ENCODE measurements around the gene JADE2. TPM values are rescaled to one million over a fixed set of nuclear protein-coding genes. Genes with fewer than 3 reads are reported as not detected.
"Not testable (repeated sequence)": the region's sequence is repeated elsewhere in the genome, so short reads cannot be mapped to it uniquely, and the experiment has no call there.

The JADE2 gene
- polyA plus RNA-seq, 4 donors, result 9.9 to 13.1 (median 11.8) TPM

GRCh38 chr5:134581241-134581981 is 55.9 kb downstream of the JADE2 start:
- no peak for DNase-seq (ENCODE audit: low read depth in 4 of 4, low spot score in 3 of 4)

DNA sequence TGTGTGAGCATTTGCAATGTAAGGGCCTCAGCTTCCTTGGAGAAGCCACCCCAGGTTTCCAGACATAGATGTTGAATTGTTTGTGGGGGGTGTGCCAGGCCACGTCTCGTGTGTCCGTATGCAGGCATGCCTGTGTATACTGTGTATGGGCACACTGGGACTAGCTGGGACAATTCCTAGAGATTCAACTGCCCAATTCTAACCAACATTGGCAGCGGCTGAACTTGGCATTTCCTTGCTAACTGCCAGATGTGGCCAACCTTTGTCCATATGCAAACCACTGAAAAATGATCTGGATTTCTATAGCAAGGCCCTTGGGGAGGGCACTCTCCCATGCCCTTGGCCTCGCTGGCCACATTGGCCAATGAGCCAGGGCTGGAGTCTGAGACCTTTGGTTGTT is 56.8 kb downstream of the JADE2 start:
- DNase-seq (ENCODE audit: low read depth in 4 of 4, low spot score in 3 of 4), result no peak

GRCh38 chr5:134582941-134583340 is 57.5 kb downstream of the JADE2 start:
- no peak for DNase-seq (ENCODE audit: low read depth in 4 of 4, low spot score in 3 of 4)

DNA sequence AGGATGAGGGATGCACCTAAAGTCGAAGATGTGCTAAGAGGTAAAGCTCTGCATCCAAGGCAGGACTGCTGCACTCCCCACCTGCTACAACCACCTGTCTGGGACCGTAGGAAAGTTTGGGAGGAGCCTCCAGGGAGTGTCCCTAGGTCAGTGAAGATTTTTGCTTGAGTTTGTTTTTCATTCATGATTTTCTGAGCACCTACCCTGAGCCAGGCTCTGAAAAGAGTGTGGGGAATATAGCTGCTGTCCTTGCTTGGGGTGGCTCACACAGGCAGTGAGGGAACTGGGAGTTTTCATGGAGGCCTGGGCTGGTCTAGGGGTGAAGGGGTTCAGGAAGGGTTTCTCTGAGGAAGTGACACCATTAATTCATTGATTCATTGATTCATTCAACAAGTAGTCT is 58.3 kb downstream of the JADE2 start:
- DNase-seq (ENCODE audit: low read depth in 4 of 4, low spot score in 3 of 4), result no peak

GRCh38 chr5:134584662-134585061 is 59.2 kb downstream of the JADE2 start:
- no peak for DNase-seq (ENCODE audit: low read depth in 4 of 4, low spot score in 3 of 4)

DNA sequence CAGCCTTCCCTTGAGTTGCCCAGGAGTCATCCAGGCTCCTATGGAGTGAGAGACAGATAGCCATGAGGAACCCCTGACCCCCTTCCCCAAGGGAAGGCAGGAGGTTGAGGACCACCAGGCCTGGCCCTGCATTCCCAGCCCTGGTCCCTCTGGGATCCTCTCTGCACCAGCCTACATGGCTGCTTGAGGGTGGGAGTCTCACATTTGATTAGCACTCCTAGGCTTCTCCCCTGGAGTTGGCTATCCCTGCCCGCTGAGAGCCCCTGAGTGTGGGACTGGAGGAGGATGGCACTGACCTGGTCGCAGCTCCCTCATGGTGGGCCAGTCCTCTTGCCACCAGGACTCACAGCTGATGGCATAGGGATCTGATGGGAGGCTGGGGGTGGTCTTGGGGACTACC is 60.5 kb downstream of the JADE2 start:
- DNase-seq (ENCODE audit: low read depth in 4 of 4, low spot score in 3 of 4), result no peak

DNA sequence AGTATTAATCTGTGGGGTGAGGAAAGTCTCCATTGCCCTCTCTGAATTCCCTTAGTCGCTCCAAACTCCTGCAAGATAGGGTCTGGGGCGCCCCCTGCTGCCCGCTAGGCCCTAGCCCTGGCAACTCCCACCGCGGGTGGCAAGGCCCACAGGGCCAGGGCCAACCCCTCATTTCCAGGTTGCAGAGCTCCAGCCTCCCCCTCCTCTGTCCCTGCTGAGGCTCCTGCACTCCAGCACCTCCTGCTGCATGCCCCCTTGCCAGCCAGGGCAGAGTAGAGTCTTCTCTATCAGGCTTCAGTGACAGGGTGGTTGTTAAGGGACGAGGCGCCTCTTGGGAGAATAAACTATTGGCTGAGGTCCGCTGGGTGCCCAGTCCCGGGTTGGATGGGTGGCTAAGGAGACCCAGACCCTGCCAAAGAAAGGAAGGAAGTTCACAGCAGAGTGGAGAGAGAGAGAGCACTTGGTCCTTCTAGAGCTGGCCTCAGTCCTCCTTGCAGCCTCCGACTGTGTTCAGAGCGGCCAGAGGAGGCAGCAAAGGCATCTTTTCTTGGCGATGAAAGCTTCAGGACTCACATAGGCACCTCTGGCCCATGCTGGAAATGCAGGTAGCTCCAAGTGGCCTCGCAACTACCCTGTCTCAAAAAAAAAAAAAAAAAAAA is 61.5 kb downstream of the JADE2 start:
- DNase-seq (ENCODE audit: low read depth in 4 of 4, low spot score in 3 of 4), result peak in 1 of 4 donors; percentile 28

DNA sequence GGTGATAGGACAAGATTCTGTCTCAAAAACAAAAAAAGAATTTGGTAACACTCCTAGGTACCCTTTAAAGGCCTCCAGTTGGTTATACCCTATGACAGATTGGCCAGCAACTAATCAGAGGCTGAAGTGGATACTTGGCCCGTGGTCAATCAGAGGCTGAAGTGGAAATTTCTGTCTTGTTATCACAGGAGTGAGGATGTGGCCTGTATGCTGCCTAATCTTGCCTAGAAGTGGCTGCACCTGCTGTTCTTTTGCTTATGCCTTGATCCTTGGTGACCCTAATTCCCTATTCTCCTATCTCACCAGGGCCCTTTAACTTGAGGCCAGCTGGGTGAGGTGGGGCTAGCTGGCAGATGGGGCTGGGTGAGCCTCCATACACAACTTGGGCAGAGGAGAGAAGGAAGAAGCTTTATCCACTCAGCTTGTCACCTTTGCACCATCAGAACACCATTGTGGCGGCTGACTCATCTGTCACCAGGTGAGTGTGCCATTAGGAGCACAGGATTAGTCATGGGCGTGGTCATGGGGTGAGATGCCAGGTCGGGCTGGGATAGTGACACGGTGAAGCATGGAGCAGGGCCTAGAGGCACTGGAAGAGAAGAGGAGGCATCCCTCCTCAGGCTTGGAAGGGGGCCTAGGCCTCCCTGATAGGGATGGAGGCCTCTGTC is 65.7 kb downstream of the JADE2 start:
- DNase-seq (ENCODE audit: low read depth in 4 of 4, low spot score in 3 of 4), result no peak

GRCh38 chr5:134592141-134592746 is 66.8 kb downstream of the JADE2 start:
- no peak for DNase-seq (ENCODE audit: low read depth in 4 of 4, low spot score in 3 of 4)

- no peak for DNase-seq (ENCODE audit: low read depth in 4 of 4, low spot score in 3 of 4)
Observed at GRCh38 chr5:134594336-134594735, 68.9 kb downstream of the JADE2 start.

- no peak for DNase-seq (ENCODE audit: low read depth in 4 of 4, low spot score in 3 of 4)
Observed at GRCh38 chr5:134594797-134595457, 69.5 kb downstream of the JADE2 start.

DNA sequence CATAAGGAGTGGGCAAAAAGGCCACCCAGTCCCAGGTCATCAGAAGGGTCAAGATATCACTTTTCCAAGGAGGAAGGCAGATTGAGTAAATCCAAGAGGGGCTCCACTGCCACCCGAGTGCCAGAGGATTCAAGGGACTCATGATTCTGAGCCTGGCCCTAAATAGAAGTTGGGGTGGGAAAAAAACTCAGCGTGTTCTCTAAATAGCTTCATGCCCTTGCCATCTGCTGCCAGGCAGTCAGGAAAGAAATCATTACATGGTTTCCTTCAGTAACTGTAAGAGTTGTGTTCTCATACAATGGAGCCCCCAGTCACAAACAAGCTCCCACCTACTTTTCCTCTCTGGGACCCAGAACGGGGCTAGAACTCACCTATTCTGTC is 70.0 kb downstream of the JADE2 start:
- DNase-seq (ENCODE audit: low read depth in 4 of 4, low spot score in 3 of 4), result no peak

GRCh38 chr5:134599820-134600219 is 74.3 kb downstream of the JADE2 start:
- DNase-seq (ENCODE audit: low read depth in 4 of 4, low spot score in 3 of 4), result not testable (repeated sequence)

DNA sequence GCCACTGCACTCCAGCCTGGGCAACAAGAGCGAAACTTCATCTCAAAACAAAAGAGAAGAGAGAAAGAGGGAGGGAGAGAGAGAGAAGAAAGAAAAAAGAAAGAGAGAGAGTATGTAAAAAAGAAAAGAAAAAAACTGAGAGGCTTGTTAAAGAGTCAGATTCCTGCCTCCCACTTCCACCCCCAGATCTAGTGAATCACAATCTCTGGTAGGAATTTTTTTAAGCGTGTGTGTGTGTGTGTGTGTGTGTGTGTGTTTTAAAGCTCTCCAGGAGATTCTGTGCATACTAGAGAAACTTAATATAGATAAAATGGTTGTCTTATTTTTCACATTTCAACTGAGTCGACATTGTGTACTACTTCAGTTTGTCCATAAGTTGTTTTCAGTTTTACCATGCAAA is 75.1 kb downstream of the JADE2 start:
- DNase-seq (ENCODE audit: low read depth in 4 of 4, low spot score in 3 of 4), result no peak

DNA sequence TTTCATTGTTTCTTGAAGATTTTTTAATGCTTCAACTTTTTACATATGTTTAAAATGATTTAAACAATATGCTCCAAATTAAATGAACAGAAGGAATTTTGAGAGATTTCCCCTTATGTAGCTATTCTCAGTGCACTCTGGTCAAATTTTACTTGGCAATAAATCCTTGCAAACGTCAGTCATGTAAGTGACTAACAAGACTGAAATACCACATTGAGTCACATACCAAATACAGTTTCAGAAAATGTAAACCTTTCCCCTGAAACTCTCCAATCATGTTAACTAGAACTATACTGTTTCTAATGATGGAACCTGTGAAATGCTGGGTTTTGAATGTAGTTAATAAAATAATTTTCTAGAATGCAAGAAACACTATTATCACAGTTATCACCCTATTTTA is 77.6 kb downstream of the JADE2 start:
- DNase-seq (ENCODE audit: low read depth in 4 of 4, low spot score in 3 of 4), result no peak

- DNase-seq (ENCODE audit: low read depth in 4 of 4, low spot score in 3 of 4), result no peak
Observed at GRCh38 chr5:134604908-134605307, 79.4 kb downstream of the JADE2 start.

DNA sequence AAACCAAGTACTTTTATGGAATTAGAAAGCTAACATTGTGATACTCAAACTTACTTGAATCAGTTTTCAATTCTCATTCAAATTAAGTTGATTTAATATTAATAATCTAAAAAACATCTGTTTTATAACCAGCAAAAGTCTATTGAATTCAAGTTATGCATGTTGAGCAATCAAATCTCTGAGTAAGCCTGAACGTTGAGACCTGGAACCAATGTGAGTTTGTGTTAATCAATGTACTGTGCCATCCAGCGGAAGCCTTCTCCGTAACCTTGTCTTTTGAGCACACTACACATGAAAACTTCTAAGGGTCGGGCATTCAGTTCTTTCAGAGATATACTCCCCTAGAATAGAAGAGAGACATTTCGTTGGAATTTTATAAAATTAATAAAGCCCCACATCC is 81.3 kb downstream of the JADE2 start:
- DNase-seq (ENCODE audit: low read depth in 4 of 4, low spot score in 3 of 4), result no peak

GRCh38 chr5:134608555-134608954 is 83.1 kb downstream of the JADE2 start:
- DNase-seq (ENCODE audit: low read depth in 4 of 4, low spot score in 3 of 4), result no peak

GRCh38 chr5:134609232-134609851 is 83.9 kb downstream of the JADE2 start:
- no peak for DNase-seq (ENCODE audit: low read depth in 4 of 4, low spot score in 3 of 4)

DNA sequence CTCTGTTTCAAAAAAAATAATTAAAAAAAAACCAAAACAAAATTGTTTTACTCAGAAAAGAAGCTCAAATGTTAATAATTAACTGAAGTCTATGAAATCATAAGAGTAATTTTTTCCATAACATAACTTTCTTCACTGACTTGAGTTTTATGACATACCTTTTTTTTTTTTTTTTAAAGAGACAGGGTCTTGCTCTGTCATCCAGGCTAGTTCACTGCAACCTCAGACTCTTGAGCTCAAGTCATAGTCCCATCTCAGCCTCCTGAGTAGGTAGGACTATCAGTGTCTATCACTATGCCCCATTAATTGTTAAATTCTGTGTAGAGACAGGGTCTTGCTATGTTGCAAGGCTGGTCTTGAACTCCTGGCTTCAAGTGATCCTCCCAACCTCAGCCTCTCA is 85.3 kb downstream of the JADE2 start:
- DNase-seq (ENCODE audit: low read depth in 4 of 4, low spot score in 3 of 4), result no peak
